Rectal smooth muscle tissue (tissue), 1 donor: ENCODE measurements around the gene PAK6.

Experiments
- H3K27ac ChIP-seq: one replicate; pipeline ENCODE4 v1.7.0; 2013; ENCODE audit warnings: low read depth, low read length, inconsistent platforms
- H3K27me3 ChIP-seq: one replicate; pipeline ENCODE4 v1.7.0; 2013; ENCODE audit warnings: low read length; ENCODE audit not compliant: control insufficient read depth, insufficient read depth
- H3K36me3 ChIP-seq: one replicate; pipeline ENCODE4 v1.7.0; 2013; ENCODE audit warnings: low read length; ENCODE audit not compliant: control insufficient read depth, insufficient read depth
- H3K4me1 ChIP-seq: one replicate; pipeline ENCODE4 v1.7.0; 2013; ENCODE audit warnings: low read length; ENCODE audit not compliant: control insufficient read depth, insufficient read depth
- H3K4me3 ChIP-seq: one replicate; pipeline ENCODE4 v1.7.0; 2013; ENCODE audit warnings: low read length
- H3K9ac ChIP-seq: one replicate; pipeline ENCODE4 v1.7.0; 2013; ENCODE audit warnings: low read length

The PAK6 gene

DNA sequence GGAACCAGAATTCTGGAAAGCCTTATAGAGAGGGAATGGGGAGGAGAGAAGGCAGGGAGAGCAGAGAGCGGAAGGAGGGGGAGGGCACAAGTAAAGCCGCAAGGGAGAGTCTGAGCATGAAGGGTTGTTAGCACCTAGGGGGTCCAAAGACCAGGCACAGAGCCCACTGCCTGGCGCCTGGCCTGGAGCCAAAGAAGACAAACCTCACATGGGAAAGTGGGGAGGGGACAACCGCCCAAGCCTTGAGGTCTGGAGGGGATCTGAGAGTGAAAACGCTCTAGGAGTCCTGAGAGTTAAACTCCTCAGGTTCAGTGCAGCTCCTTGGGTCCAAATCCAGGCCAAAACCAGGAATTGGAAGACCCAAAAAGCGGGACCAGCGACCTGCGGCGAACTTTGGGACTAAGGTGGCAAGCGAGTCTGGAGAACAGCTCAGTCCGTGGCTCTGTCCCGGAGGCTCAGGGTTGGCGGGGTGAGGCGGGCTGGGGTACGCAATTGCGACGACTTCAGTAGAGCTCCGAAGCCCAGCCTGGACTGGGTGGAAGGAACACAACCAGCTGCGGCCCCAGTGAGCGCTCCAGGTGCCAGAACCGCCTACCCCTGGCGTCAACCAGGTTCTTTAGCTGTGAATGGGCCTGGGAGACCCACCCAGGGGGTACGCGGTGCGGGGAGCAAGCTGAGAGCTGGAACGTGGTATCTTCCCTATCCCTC lies 83.8 kb downstream of the PAK6 start:
- peak overlapping the region; percentile 94 for H3K27ac ChIP-seq
- no peaks in the 10 kb centered on the region for H3K36me3 ChIP-seq
- no peaks in the 10 kb centered on the region for H3K27me3 ChIP-seq
- peaks cover 13% of the 10 kb centered on the region for H3K4me1 ChIP-seq
- peak overlapping the region; percentile 55 for H3K4me3 ChIP-seq
- H3K9ac ChIP-seq = peak overlapping the region; percentile 3

DNA sequence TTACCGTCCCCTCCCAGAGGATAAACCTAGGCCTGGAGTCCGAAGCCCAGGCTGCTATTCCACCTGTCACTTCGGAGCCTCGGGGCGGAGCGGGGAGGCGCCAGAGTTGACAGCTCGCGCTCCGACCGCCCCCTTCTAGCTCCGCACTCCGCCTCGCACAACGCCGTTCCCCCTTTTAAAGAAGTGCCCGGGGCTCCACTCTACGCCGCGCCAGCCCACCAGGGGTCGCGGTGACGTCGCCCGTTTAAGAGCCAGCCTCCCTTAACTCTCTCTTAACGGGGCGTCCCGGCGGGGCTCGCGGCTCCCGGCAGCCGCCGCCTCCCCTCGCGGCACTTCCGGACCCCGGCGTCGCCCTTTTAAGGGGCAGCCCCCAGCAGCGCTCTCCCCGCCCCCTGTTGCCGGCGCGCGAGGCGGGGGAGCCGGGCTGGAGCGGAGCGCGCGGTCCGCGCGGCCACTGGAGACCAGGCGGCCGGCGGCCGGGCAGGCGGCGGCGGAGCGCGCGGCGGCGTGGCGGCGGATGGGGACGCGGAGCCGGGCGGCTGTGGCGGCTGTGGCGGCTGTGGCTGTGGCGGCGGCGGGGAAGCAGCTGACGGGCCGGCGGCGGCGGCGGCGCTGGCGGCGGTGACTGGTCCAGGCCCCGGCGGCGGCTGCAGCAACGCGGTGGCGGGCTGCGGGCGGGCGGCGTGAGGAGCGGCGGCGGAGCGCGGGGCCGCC lies 84.5 kb downstream of the PAK6 start, which contains the start of gene INAFM2:
TSS of gene INAFM2 (plus strand) at position 454 of the 714 bp plus-strand sequence. CDS start 364 bp downstream, outside the sequence.
- H3K36me3 ChIP-seq = no peaks in the 10 kb centered on the region
- peak within 1 kb of the TSS; percentile 98 for H3K27ac ChIP-seq
- H3K4me3 ChIP-seq = peak within 1 kb of the TSS; percentile 67
- H3K9ac ChIP-seq = peak within 1 kb of the TSS; percentile 70
- peaks cover 19% of the 10 kb centered on the region for H3K4me1 ChIP-seq
- H3K27me3 ChIP-seq = no peaks in the 10 kb centered on the region

DNA sequence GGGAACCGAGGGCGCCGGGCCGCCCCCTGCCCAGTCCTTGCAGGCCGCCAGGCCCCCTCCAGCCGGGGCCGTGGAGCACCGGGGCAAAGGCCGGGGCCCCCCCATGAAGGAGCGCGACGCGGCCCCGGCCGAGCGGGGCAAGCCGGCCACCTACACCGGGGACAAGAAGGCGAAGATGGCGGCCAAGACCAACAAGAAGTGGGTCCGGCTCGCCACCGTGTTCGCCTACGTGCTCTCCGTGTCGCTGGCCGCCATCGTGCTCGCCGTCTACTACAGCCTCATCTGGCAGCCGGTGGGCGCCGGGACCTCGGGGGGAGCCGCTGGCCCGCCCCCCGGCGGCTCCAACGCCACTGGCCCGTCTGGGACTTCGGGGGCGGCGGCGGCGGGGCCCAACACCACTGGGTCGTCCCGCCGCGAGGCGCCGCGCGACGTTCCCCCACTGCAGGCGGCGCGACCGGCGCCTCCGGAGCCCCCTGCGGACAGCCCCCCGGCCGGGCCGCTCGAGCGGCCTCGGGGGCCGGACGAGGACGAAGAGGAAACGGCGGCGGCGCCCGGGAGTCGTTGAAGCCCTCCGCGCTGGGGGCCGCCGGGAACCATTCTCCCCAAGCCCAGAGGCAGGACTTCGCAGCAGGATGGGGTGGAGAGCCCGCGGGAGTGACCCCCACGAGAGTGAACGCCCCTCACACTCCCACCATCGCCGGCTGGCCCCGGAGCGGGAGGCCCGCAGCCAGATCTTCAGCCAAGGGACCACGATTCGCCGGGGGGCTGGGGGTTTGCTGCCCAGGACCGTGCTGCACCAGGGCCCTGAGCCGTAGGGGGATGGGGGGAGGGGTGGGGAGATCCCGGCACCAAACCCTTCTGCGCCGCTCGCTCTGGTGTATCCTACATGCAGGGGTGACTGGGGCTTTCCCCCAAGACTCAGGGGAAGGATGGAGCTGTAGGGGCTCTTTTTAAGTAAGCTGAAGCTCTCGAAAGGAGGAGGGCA lies 85.4 kb downstream of the PAK6 start:
- Histone ChIP-seq H3K27ac (peak overlapping the region; percentile 98), H3K27me3 (no peaks in the 10 kb centered on the region), H3K36me3 (no peaks in the 10 kb centered on the region), H3K9ac (peak overlapping the region; percentile 70), H3K4me1 (peaks cover 22% of the 10 kb centered on the region), H3K4me3 (peak overlapping the region; percentile 67)

DNA sequence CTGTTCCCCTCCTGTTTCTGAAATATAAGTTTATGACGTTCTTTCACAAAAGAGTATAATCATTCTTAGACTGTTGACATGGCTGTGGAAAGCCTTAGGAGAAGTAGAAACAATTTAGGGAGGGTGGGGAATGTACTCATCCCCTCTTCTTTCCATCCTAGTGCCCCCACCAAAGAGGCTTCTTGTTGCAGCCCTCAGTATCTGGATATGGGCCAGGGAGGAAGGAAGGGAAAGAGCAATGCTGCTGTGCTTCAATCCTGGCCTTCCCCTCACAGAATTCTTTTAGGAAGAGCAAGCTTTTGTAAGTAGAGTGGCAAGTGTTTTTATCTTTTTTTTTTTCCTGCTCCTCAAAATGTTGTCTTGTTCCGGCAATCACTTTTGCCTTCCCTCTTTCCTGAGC lies 86.3 kb downstream of the PAK6 start:
- no peaks in the 10 kb centered on the region for H3K27me3 ChIP-seq
- H3K36me3 ChIP-seq = no peaks in the 10 kb centered on the region
- peak overlapping the region; percentile 98 for H3K27ac ChIP-seq
- peaks cover 31% of the 10 kb centered on the region for H3K4me1 ChIP-seq
- H3K9ac ChIP-seq = peak overlapping the region; percentile 70
- H3K4me3 ChIP-seq = peak overlapping the region; percentile 67

DNA sequence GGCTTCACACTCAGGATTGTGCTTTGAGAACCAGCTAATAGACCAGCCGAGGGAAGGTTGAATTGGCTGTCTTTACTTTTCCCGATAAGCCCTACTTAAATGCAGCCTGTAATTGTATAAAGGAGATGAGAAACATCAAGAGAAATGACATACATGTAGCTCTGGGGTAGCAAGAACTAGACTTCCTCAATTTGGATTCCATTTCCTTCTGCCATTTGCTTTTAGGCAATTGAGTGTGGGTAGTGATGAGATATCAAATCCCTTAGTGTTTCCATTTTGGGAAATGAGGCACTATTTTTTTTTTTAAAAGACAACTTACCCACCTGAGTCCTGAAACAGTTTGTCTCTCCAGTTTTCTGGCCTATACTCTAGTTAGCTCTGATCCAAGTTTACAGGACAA lies 86.8 kb downstream of the PAK6 start:
- peak overlapping the region; percentile 98 for H3K27ac ChIP-seq
- peak overlapping the region; percentile 67 for H3K4me3 ChIP-seq
- peaks cover 36% of the 10 kb centered on the region for H3K4me1 ChIP-seq
- no peaks in the 10 kb centered on the region for H3K27me3 ChIP-seq
- H3K36me3 ChIP-seq = no peaks in the 10 kb centered on the region
- H3K9ac ChIP-seq = no peak overlapping the region
